HL-60 (cell line): ENCODE data around the gene PARP6.
A peak's percentile ranks its signal among the peaks of the same experiment; 100 is the strongest.

Experiments used
- DNase-seq, 2 experiments: peaks; one replicate each; pipeline ENCODE4 v3.0.0-alpha.2; 2010 to 2020; ENCODE audit warnings: low read depth in 1 of 2, low spot score in 1 of 2
- H3K27ac ChIP-seq: fragments of 250-450 bp; sonication (Bioruptor Pico); replicated peaks from 2 replicates; pipeline ENCODE4 v1.5.1; 2020; ENCODE audit warnings: mild to moderate bottlenecking, moderate library complexity
- H3K27me3 ChIP-seq: fragments of 250-450 bp; sonication (Bioruptor Pico); 2 replicates; pipeline ENCODE4 v1.5.1; 2021; ENCODE audit warnings: mild to moderate bottlenecking, moderate library complexity; ENCODE audit not compliant: insufficient read depth, poor library complexity, severe bottlenecking
- H3K4me3 ChIP-seq: replicated peaks from 2 replicates; pipeline ENCODE4 v1.5.1; 2011; ENCODE audit warnings: mild to moderate bottlenecking, control low read depth, low read length; ENCODE audit not compliant: insufficient read depth
- POLR2AphosphoS5 ChIP-seq: IDR thresholded peaks from 2 replicates; pipeline ENCODE4 v1.6.1; 2012; ENCODE audit warnings: low read depth
- TF ChIP-seq, protein P1 (sequence below): IDR thresholded peaks from 2 replicates; pipeline ENCODE4 v1.6.1; 2012; ENCODE audit warnings: low read depth; ENCODE audit not compliant: insufficient replicate concordance
- TF ChIP-seq, protein P2 (sequence below): IDR thresholded peaks from one replicate; pipeline ENCODE4 v1.5.1; 2011; ENCODE audit warnings: low read length, control low read depth, inconsistent platforms; ENCODE audit not compliant: insufficient read depth

PARP6 gene

GRCh38 chr15:72313448-72313840, 41.1 kb upstream of the PARP6 start:
- no peak overlapping the region for H3K4me3 ChIP-seq
- H3K27ac ChIP-seq, result no peak overlapping the region
- no peaks in the 10 kb centered on the region for H3K27me3 ChIP-seq
- DNase-seq, result no peak
- TF ChIP-seq, protein P1, sequence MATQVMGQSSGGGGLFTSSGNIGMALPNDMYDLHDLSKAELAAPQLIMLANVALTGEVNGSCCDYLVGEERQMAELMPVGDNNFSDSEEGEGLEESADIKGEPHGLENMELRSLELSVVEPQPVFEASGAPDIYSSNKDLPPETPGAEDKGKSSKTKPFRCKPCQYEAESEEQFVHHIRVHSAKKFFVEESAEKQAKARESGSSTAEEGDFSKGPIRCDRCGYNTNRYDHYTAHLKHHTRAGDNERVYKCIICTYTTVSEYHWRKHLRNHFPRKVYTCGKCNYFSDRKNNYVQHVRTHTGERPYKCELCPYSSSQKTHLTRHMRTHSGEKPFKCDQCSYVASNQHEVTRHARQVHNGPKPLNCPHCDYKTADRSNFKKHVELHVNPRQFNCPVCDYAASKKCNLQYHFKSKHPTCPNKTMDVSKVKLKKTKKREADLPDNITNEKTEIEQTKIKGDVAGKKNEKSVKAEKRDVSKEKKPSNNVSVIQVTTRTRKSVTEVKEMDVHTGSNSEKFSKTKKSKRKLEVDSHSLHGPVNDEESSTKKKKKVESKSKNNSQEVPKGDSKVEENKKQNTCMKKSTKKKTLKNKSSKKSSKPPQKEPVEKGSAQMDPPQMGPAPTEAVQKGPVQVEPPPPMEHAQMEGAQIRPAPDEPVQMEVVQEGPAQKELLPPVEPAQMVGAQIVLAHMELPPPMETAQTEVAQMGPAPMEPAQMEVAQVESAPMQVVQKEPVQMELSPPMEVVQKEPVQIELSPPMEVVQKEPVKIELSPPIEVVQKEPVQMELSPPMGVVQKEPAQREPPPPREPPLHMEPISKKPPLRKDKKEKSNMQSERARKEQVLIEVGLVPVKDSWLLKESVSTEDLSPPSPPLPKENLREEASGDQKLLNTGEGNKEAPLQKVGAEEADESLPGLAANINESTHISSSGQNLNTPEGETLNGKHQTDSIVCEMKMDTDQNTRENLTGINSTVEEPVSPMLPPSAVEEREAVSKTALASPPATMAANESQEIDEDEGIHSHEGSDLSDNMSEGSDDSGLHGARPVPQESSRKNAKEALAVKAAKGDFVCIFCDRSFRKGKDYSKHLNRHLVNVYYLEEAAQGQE, result no peak

GRCh38 chr15:72312605-72313447, 40.5 kb upstream of the PARP6 start:
- DNase-seq, result peak in 1 of 2 experiments; percentile 66
- no peak overlapping the region for H3K27ac ChIP-seq
- H3K27me3 ChIP-seq, result no peaks in the 10 kb centered on the region
- TF ChIP-seq, protein P1, result no peak
- TF ChIP-seq, protein P2, sequence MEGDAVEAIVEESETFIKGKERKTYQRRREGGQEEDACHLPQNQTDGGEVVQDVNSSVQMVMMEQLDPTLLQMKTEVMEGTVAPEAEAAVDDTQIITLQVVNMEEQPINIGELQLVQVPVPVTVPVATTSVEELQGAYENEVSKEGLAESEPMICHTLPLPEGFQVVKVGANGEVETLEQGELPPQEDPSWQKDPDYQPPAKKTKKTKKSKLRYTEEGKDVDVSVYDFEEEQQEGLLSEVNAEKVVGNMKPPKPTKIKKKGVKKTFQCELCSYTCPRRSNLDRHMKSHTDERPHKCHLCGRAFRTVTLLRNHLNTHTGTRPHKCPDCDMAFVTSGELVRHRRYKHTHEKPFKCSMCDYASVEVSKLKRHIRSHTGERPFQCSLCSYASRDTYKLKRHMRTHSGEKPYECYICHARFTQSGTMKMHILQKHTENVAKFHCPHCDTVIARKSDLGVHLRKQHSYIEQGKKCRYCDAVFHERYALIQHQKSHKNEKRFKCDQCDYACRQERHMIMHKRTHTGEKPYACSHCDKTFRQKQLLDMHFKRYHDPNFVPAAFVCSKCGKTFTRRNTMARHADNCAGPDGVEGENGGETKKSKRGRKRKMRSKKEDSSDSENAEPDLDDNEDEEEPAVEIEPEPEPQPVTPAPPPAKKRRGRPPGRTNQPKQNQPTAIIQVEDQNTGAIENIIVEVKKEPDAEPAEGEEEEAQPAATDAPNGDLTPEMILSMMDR, result peak; percentile 72
- no peak overlapping the region for H3K4me3 ChIP-seq

DNA sequence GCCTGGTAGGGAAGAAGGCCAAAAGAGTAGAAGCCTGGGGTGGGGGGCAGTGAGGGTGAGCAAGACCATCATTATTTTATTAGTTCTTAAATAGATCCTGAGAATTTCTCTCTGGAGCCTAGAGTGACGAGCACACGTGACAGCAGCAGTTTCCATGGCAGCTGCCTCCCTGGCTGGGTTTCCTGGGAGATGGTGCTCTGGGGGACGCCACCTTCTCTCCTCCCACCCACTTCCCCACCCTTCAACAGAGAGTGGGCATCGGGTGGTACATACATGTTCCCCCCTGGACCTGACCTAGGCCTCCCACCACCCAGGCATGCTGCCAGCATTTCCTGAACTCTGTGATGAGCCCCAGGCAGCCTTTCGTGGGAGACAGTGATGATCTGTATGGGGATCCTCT, 34.7 kb upstream of the PARP6 start:
- no peak for DNase-seq
- Histone ChIP-seq H3K27me3 (no peaks in the 10 kb centered on the region), H3K4me3 (no peak overlapping the region), H3K27ac (no peak overlapping the region)
- TF ChIP-seq, protein P1, result no peak
- TF ChIP-seq, protein P2, result no peak

- Histone ChIP-seq H3K27me3 (no peaks in the 10 kb centered on the region), H3K4me3 (no peak overlapping the region), H3K27ac (no peak overlapping the region)
- DNase-seq, result peak; percentile 72 to 85
- TF ChIP-seq, protein P1, result no peak
- TF ChIP-seq POLR2AphosphoS5, result no peak
These were observed 33.9 kb upstream of the PARP6 start for GRCh38 chr15:72306211-72306785.
